Colonic mucosa (tissue), 4 donors: ENCODE data around the gene DCAF15. TPM values are rescaled to one million over a fixed set of nuclear protein-coding genes. Genes with fewer than 3 reads are reported as not detected.

Experiments
- DNase-seq: peaks from one replicate; pipeline ENCODE4 v3.0.0-alpha.2; 2020
- H3K27ac ChIP-seq: fragments of 200-600 bp; one replicate; pipeline ENCODE4 v1.8.0; 2021
- H3K27me3 ChIP-seq: fragments of 200-600 bp; one replicate; pipeline ENCODE4 v1.8.0; 2021
- H3K36me3 ChIP-seq: fragments of 200-600 bp; one replicate; pipeline ENCODE4 v1.8.0; 2021
- H3K4me1 ChIP-seq: fragments of 200-600 bp; one replicate; pipeline ENCODE4 v1.8.0; 2021; ENCODE audit warnings: mild to moderate bottlenecking
- H3K4me3 ChIP-seq: fragments of 200-600 bp; one replicate; pipeline ENCODE4 v1.8.0; 2021
- H3K9ac ChIP-seq, 2 donors: one replicate each; pipeline ENCODE4 v1.7.0; 2013; ENCODE audit warnings: control low read depth in 2 of 2, low read depth in 2 of 2, low read length in 2 of 2
- H3K9me3 ChIP-seq: fragments of 200-600 bp; one replicate; pipeline ENCODE4 v1.8.0; 2021
- intact Hi-C: fragments of 100-400 bp; cut with DNase I; formaldehyde crosslinking; loops from one replicate; pipeline ENCODE4 v1.14.1; 2022
- total RNA-seq, 2 donors: library from RNA; stranded (reverse); fragmentation: NEBNext Ultra II Directional in 1 of 2; extraction: Animal tissue kit (Norgen Biotek cat#: 25700) in 1 of 2; gene quantifications; one replicate each; pipeline ENCODE4 v1.2.1, GENCODE V29; 2021
- TF ChIP-seq, protein P1 (sequence below): fragments of 200-600 bp; IDR thresholded peaks from one replicate; pipeline ENCODE4 v1.8.0; 2022; ENCODE audit warnings: antibody characterized with exemption, mild to moderate bottlenecking
- donor health status: healthy.
- donor health status: DM: no; HTN: no; CAD: no.
- donor health status: DM: no; HTN: no; CAD: no.

DCAF15 gene
- total RNA-seq, 2 donors from 2014 or later = 30.2 to 55.1 TPM

DNA sequence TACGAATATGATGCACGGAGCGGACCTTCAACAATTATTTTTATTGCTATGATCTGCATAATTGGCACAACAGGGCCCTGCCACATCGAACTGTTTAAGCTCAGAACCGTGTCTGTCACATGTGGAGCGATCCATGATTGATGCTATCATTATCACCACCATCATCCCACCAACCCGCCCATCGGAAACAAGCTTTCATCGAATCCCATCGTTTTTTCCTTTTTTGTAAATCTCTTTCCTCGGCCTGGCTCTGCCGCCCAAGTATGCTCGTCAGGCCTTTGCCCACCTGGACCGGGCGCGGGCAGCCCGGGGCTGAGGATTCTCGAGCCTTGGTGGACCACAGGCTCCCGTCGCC lies 533 bp upstream of the DCAF15 start:
- Histone ChIP-seq H3K27me3 (no peaks in the 10 kb centered on the region), H3K27ac (no peak overlapping the region), H3K4me1 (peaks cover 9% of the 10 kb centered on the region), H3K9me3 (no peaks in the 10 kb centered on the region), H3K36me3 (peaks cover 17% of the 10 kb centered on the region), H3K9ac (no peak overlapping the region), H3K4me3 (peak overlapping the region; percentile 22)
- no peak for DNase-seq
- intact Hi-C loops = no loop called here
- TF ChIP-seq, protein P1, sequence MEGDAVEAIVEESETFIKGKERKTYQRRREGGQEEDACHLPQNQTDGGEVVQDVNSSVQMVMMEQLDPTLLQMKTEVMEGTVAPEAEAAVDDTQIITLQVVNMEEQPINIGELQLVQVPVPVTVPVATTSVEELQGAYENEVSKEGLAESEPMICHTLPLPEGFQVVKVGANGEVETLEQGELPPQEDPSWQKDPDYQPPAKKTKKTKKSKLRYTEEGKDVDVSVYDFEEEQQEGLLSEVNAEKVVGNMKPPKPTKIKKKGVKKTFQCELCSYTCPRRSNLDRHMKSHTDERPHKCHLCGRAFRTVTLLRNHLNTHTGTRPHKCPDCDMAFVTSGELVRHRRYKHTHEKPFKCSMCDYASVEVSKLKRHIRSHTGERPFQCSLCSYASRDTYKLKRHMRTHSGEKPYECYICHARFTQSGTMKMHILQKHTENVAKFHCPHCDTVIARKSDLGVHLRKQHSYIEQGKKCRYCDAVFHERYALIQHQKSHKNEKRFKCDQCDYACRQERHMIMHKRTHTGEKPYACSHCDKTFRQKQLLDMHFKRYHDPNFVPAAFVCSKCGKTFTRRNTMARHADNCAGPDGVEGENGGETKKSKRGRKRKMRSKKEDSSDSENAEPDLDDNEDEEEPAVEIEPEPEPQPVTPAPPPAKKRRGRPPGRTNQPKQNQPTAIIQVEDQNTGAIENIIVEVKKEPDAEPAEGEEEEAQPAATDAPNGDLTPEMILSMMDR = no peak

DNA sequence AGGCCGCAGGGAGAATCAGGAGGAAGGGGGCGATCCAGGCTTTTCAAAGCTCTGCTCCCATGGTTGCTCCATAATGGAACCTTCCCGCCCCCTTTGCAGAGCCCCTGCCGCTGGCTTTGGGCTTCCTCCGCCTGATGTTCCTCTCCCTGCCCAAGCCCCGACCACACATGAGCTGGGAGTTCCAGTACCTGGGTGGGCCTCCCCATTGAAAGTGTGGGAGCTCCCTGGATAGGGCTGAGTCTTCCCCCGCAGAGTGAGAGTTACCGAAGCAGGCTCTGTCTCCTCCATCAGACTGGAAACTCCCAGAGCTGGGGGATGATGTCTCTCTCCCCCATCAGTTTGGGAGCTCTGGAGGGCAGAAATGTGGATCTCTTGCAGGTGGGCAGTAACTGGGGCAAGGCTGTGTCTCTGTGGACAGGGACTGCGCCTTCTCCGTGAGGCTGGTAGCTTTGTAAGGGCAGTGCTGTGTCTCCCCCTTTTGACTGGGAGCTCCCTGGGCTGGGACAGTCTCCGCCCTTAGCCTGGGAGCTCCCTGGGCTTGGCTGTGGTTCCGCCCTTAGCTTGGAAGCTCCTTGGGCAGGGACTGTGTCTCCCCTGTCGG lies 722 bp downstream of the DCAF15 start:
- peak overlapping the region; percentile 71 to 95 for H3K9ac ChIP-seq
- H3K9me3 ChIP-seq = no peaks in the 10 kb centered on the region
- H3K36me3 ChIP-seq = peaks cover 19% of the 10 kb centered on the region
- no peaks in the 10 kb centered on the region for H3K27me3 ChIP-seq
- peak; percentile 80 for DNase-seq
- H3K27ac ChIP-seq = peak overlapping the region; percentile 59
- TF ChIP-seq, protein P1 = no peak
- H3K4me1 ChIP-seq = peaks cover 9% of the 10 kb centered on the region
- intact Hi-C loops = no loop called here
- peak overlapping the region; percentile 76 for H3K4me3 ChIP-seq

- intact Hi-C loops = loop anchor here (2.0 kb wide), 1 partner anchor 73 kb away; no protein-coding TSS in a partner anchor
- DNase-seq = no peak
- H3K9ac ChIP-seq = no peak overlapping the region
- H3K9me3 ChIP-seq = no peaks in the 10 kb centered on the region
- peaks cover 9% of the 10 kb centered on the region for H3K4me1 ChIP-seq
- no peak overlapping the region for H3K4me3 ChIP-seq
- peaks cover 19% of the 10 kb centered on the region for H3K36me3 ChIP-seq
- no peak overlapping the region for H3K27ac ChIP-seq
- TF ChIP-seq, protein P1 = no peak
- H3K27me3 ChIP-seq = no peaks in the 10 kb centered on the region
These were observed 1.9 kb downstream of the DCAF15 start for GRCh38 chr19:13954185-13954584.

DNA sequence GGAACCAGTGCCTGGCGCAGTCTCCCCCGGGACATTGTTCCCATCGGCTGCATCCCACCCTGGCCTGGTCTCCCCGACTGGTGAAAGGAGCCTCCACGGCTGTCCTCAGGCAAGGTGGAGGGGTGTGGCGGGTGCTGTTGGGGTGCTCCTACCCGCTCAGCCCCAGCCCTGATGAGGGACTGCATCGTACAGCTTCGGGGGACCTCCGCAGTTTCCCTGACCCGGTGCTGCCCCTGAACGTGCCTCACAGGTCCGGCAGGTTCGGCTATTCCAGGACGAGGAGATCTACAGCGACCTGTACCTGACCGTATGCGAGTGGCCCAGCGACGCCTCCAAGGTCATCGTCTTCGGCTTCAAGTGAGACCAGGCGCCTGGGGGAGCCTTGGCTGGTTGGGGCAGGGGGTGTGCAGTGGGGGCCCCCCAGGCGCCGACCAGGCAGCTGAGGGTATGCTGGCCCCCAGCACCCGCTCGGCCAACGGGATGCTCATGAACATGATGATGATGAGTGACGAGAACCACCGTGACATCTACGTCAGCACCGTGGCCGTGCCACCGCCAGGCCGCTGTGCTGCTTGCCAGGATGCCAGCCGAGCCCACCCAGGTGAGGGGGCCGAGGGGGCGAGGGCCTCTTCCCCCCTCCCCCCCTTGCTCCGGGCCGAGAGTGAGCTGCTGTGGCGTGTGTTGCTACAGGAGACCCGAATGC lies 3.5 kb downstream of the DCAF15 start:
- no peak for DNase-seq
- H3K36me3 ChIP-seq = peaks cover 26% of the 10 kb centered on the region
- no peaks in the 10 kb centered on the region for H3K9me3 ChIP-seq
- intact Hi-C loops = loop anchor here (2.0 kb wide), 1 partner anchor 75 kb away; no protein-coding TSS in a partner anchor
- no peak overlapping the region for H3K4me3 ChIP-seq
- no peaks in the 10 kb centered on the region for H3K27me3 ChIP-seq
- no peak overlapping the region for H3K9ac ChIP-seq
- H3K27ac ChIP-seq = no peak overlapping the region
- peaks cover 9% of the 10 kb centered on the region for H3K4me1 ChIP-seq
- TF ChIP-seq, protein P1 = no peak

DNA sequence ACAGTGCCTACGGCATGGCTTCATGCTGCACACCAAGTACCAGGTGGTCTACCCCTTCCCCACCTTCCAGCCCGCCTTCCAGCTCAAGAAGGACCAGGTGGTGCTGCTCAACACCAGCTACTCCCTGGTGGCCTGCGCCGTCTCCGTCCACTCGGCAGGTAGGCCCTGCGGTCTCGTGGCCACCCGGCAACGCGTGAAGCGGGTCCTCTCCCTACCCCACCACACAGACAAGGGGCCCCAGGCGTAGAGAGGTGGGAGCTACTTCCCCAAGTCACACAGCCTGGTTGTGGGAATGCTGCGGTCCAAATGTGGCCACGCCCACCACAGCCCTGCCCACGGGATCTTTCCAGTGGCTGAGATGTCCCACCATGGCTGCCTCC lies 4.0 kb downstream of the DCAF15 start:
- Histone ChIP-seq H3K36me3 (peaks cover 26% of the 10 kb centered on the region), H3K4me3 (no peak overlapping the region), H3K9ac (no peak overlapping the region), H3K27ac (no peak overlapping the region), H3K27me3 (no peaks in the 10 kb centered on the region), H3K9me3 (no peaks in the 10 kb centered on the region), H3K4me1 (peaks cover 9% of the 10 kb centered on the region)
- TF ChIP-seq, protein P1 = no peak
- DNase-seq = no peak
- intact Hi-C loops = no loop called here
